Activated naive CD8-positive, alpha-beta T cell (primary cell): ENCODE measurements around the gene RASAL3.

Source experiments
- H3K27ac Mint-ChIP-seq: one replicate; pipeline ENCODE4 v1.8.0; 2021; ENCODE audit warnings: mixed read lengths
- H3K27me3 Mint-ChIP-seq: one replicate; pipeline ENCODE4 v1.8.0; 2021; ENCODE audit warnings: mixed read lengths
- H3K36me3 Mint-ChIP-seq: one replicate; pipeline ENCODE4 v1.8.0; 2021; ENCODE audit warnings: mixed read lengths
- H3K4me1 Mint-ChIP-seq: one replicate; pipeline ENCODE4 v1.8.0; 2021; ENCODE audit warnings: low read depth, mixed read lengths
- H3K4me3 Mint-ChIP-seq: one replicate; pipeline ENCODE4 v1.8.0; 2021; ENCODE audit warnings: mild to moderate bottlenecking, mixed read lengths
- H3K9me3 Mint-ChIP-seq: one replicate; pipeline ENCODE4 v1.8.0; 2021; ENCODE audit warnings: low read depth, mixed read lengths

Gene RASAL3

GRCh38 chr19:15457701-15458484 is 6.5 kb downstream of the RASAL3 start:
- H3K9me3 Mint-ChIP-seq: no peaks in the 10 kb centered on the region
- no peak overlapping the region for H3K4me3 Mint-ChIP-seq
- H3K27ac Mint-ChIP-seq: no peak overlapping the region
- peaks cover 32% of the 10 kb centered on the region for H3K4me1 Mint-ChIP-seq
- peaks cover 4% of the 10 kb centered on the region for H3K36me3 Mint-ChIP-seq
- H3K27me3 Mint-ChIP-seq: no peaks in the 10 kb centered on the region

GRCh38 chr19:15456871-15457700 is 7.3 kb downstream of the RASAL3 start:
- Mint-ChIP-seq H3K27ac (no peak overlapping the region), H3K4me1 (peaks cover 25% of the 10 kb centered on the region), H3K27me3 (no peaks in the 10 kb centered on the region), H3K36me3 (peaks cover 4% of the 10 kb centered on the region), H3K9me3 (no peaks in the 10 kb centered on the region), H3K4me3 (no peak overlapping the region)

- no peaks in the 10 kb centered on the region for H3K27me3 Mint-ChIP-seq
- H3K4me1 Mint-ChIP-seq: peaks cover 20% of the 10 kb centered on the region
- peaks cover 4% of the 10 kb centered on the region for H3K36me3 Mint-ChIP-seq
- no peak overlapping the region for H3K4me3 Mint-ChIP-seq
- no peaks in the 10 kb centered on the region for H3K9me3 Mint-ChIP-seq
- no peak overlapping the region for H3K27ac Mint-ChIP-seq
Measured at GRCh38 chr19:15456441-15456840, 7.9 kb downstream of the RASAL3 start.

GRCh38 chr19:15455996-15456395 is 8.3 kb downstream of the RASAL3 start:
- Mint-ChIP-seq H3K9me3 (no peaks in the 10 kb centered on the region), H3K4me1 (peaks cover 23% of the 10 kb centered on the region), H3K27ac (no peak overlapping the region), H3K36me3 (peaks cover 4% of the 10 kb centered on the region), H3K4me3 (no peak overlapping the region), H3K27me3 (no peaks in the 10 kb centered on the region)

- H3K36me3 Mint-ChIP-seq: no peaks in the 10 kb centered on the region
- H3K4me3 Mint-ChIP-seq: no peak overlapping the region
- peaks cover 25% of the 10 kb centered on the region for H3K4me1 Mint-ChIP-seq
- H3K27me3 Mint-ChIP-seq: no peaks in the 10 kb centered on the region
- H3K9me3 Mint-ChIP-seq: no peaks in the 10 kb centered on the region
- peak overlapping the region; percentile 5 for H3K27ac Mint-ChIP-seq
Measured at GRCh38 chr19:15453906-15454860, 10.2 kb downstream of the RASAL3 start.

GRCh38 chr19:15453091-15453578 is 11.2 kb downstream of the RASAL3 start:
- no peak overlapping the region for H3K4me3 Mint-ChIP-seq
- no peak overlapping the region for H3K27ac Mint-ChIP-seq
- H3K27me3 Mint-ChIP-seq: no peaks in the 10 kb centered on the region
- H3K36me3 Mint-ChIP-seq: no peaks in the 10 kb centered on the region
- peaks cover 32% of the 10 kb centered on the region for H3K4me1 Mint-ChIP-seq
- no peaks in the 10 kb centered on the region for H3K9me3 Mint-ChIP-seq

GRCh38 chr19:15452111-15453047 is 12.0 kb downstream of the RASAL3 start:
- H3K27me3 Mint-ChIP-seq: no peaks in the 10 kb centered on the region
- H3K4me3 Mint-ChIP-seq: no peak overlapping the region
- peaks cover 33% of the 10 kb centered on the region for H3K4me1 Mint-ChIP-seq
- H3K9me3 Mint-ChIP-seq: no peaks in the 10 kb centered on the region
- H3K36me3 Mint-ChIP-seq: no peaks in the 10 kb centered on the region
- H3K27ac Mint-ChIP-seq: no peak overlapping the region

- no peaks in the 10 kb centered on the region for H3K27me3 Mint-ChIP-seq
- peak overlapping the region; percentile 90 for H3K27ac Mint-ChIP-seq
- H3K4me1 Mint-ChIP-seq: peaks cover 36% of the 10 kb centered on the region
- H3K4me3 Mint-ChIP-seq: peak overlapping the region; percentile 87
- no peaks in the 10 kb centered on the region for H3K36me3 Mint-ChIP-seq
- H3K9me3 Mint-ChIP-seq: no peaks in the 10 kb centered on the region
Measured at GRCh38 chr19:15450528-15450890, 13.8 kb downstream of the RASAL3 start.

- Mint-ChIP-seq H3K27ac (peak within 1 kb of the TSS; percentile 90), H3K4me1 (peaks cover 30% of the 10 kb centered on the region), H3K9me3 (no peaks in the 10 kb centered on the region), H3K27me3 (no peaks in the 10 kb centered on the region), H3K36me3 (no peaks in the 10 kb centered on the region), H3K4me3 (peak within 1 kb of the TSS; percentile 87)
Measured at GRCh38 chr19:15449620-15450527, 14.5 kb downstream of the RASAL3 start, which contains the start of gene WIZ. TSS of gene WIZ (minus strand) at chr19:15449956. CDS start at chr19:15448307, 1,649 bp downstream.

GRCh38 chr19:15448778-15449619 is 15.3 kb downstream of the RASAL3 start:
- Mint-ChIP-seq H3K27ac (peak overlapping the region; percentile 75), H3K4me3 (peak overlapping the region; percentile 77)

GRCh38 chr19:15448044-15448777 is 16.1 kb downstream of the RASAL3 start:
- H3K27ac Mint-ChIP-seq: peak overlapping the region; percentile 75
- no peaks in the 10 kb centered on the region for H3K27me3 Mint-ChIP-seq
- peaks cover 26% of the 10 kb centered on the region for H3K4me1 Mint-ChIP-seq
- H3K4me3 Mint-ChIP-seq: peak overlapping the region; percentile 77
- H3K9me3 Mint-ChIP-seq: no peaks in the 10 kb centered on the region
- no peaks in the 10 kb centered on the region for H3K36me3 Mint-ChIP-seq

More at GRCh38 chr19:15448778-15449619, 15.3 kb downstream of the RASAL3 start:
- H3K4me1 Mint-ChIP-seq: peaks cover 26% of the 10 kb centered on the region
- H3K9me3 Mint-ChIP-seq: no peaks in the 10 kb centered on the region
- H3K36me3 Mint-ChIP-seq: no peaks in the 10 kb centered on the region
- no peaks in the 10 kb centered on the region for H3K27me3 Mint-ChIP-seq

GRCh38 chr19:15447057-15447456 is 17.3 kb downstream of the RASAL3 start:
- peaks cover 26% of the 10 kb centered on the region for H3K4me1 Mint-ChIP-seq
- H3K27ac Mint-ChIP-seq: no peak overlapping the region
- no peaks in the 10 kb centered on the region for H3K9me3 Mint-ChIP-seq
- no peak overlapping the region for H3K4me3 Mint-ChIP-seq
- H3K36me3 Mint-ChIP-seq: no peaks in the 10 kb centered on the region
- H3K27me3 Mint-ChIP-seq: no peaks in the 10 kb centered on the region
